HG03175 (cell line): ENCODE measurements around the gene MRPL19.
A peak's percentile ranks its signal among the peaks of the same experiment; 100 is the strongest.
"Not testable (repeated sequence)": the region's sequence is repeated elsewhere in the genome, so short reads cannot be mapped to it uniquely, and the experiment has no call there.

Experiments
- ATAC-seq: cut with Tn5 transposase; IDR thresholded peaks from one replicate; pipeline ENCODE4 v1.9.1; 2021; ENCODE audit warnings: mild to moderate bottlenecking, moderate library complexity; ENCODE audit not compliant: unreplicated experiment

MRPL19 gene

GRCh38 chr2:75657798-75658197, 11.2 kb downstream of the MRPL19 start:
- no peak for ATAC-seq

- no peak for ATAC-seq
Observed at GRCh38 chr2:75666911-75667310, 20.3 kb downstream of the MRPL19 start.

- no peak for ATAC-seq
Observed at GRCh38 chr2:75667884-75668283, 21.3 kb downstream of the MRPL19 start.

- not testable (repeated sequence) for ATAC-seq
Observed at GRCh38 chr2:75675423-75675822, 28.8 kb downstream of the MRPL19 start.

GRCh38 chr2:75675908-75676307, 29.3 kb downstream of the MRPL19 start:
- no peak for ATAC-seq

GRCh38 chr2:75676464-75676863, 29.9 kb downstream of the MRPL19 start:
- no peak for ATAC-seq

- ATAC-seq: no peak
Observed at GRCh38 chr2:75679556-75679955, 33.0 kb downstream of the MRPL19 start.

GRCh38 chr2:75680402-75680801, 33.8 kb downstream of the MRPL19 start:
- no peak for ATAC-seq

GRCh38 chr2:75683430-75683829, 36.8 kb downstream of the MRPL19 start:
- not testable (repeated sequence) for ATAC-seq

- ATAC-seq: no peak
Observed at GRCh38 chr2:75688196-75688595, 41.6 kb downstream of the MRPL19 start.

GRCh38 chr2:75698918-75699317, 52.3 kb downstream of the MRPL19 start:
- no peak for ATAC-seq

GRCh38 chr2:75702593-75702992, 56.0 kb downstream of the MRPL19 start:
- no peak for ATAC-seq

- no peak for ATAC-seq
Observed at GRCh38 chr2:75703589-75704287, 57.2 kb downstream of the MRPL19 start.

GRCh38 chr2:75705921-75706320, 59.3 kb downstream of the MRPL19 start:
- no peak for ATAC-seq

GRCh38 chr2:75707901-75708300, 61.3 kb downstream of the MRPL19 start:
- ATAC-seq: no peak

GRCh38 chr2:75709297-75709696, 62.7 kb downstream of the MRPL19 start:
- no peak for ATAC-seq

- no peak for ATAC-seq
Observed at GRCh38 chr2:75710220-75710576, 63.6 kb downstream of the MRPL19 start.

GRCh38 chr2:75710577-75711253, 64.1 kb downstream of the MRPL19 start, which contains the start of gene GCFC2:
GCFC2 (minus strand) TSS chr2:75710915; CDS start chr2:75710855, 60 bp downstream.
- peak; percentile 93 for ATAC-seq

- not testable (repeated sequence) for ATAC-seq
Observed at GRCh38 chr2:75711590-75711989, 65.0 kb downstream of the MRPL19 start.

- ATAC-seq: no peak
Observed at GRCh38 chr2:75716406-75716805, 69.8 kb downstream of the MRPL19 start.

- no peak for ATAC-seq
Observed at GRCh38 chr2:75719616-75720015, 73.0 kb downstream of the MRPL19 start.

- ATAC-seq: no peak
Observed at GRCh38 chr2:75720525-75720924, 73.9 kb downstream of the MRPL19 start.
